A673 (cell line): ENCODE data around the gene XRCC1.

ENCODE experiments used
- EZH2 ChIP-seq: fragments of 200-600 bp; sonication (generic); IDR thresholded peaks from 2 replicates; pipeline ENCODE4 v1.6.1; 2017; ENCODE audit warnings: borderline replicate concordance, low read depth, mild to moderate bottlenecking, mixed read lengths, antibody characterized with exemption, low read length; ENCODE audit not compliant: poor library complexity, severe bottlenecking
- TF ChIP-seq, protein P1 (sequence below): fragments of 300-800, 200-600 bp; sonication (generic); conservative IDR thresholded peaks from 2 replicates; pipeline ENCODE4 v1.5.1; 2017; ENCODE audit warnings: low read depth, mild to moderate bottlenecking, antibody characterized with exemption, low read length, moderate library complexity, mixed read lengths

DNA sequence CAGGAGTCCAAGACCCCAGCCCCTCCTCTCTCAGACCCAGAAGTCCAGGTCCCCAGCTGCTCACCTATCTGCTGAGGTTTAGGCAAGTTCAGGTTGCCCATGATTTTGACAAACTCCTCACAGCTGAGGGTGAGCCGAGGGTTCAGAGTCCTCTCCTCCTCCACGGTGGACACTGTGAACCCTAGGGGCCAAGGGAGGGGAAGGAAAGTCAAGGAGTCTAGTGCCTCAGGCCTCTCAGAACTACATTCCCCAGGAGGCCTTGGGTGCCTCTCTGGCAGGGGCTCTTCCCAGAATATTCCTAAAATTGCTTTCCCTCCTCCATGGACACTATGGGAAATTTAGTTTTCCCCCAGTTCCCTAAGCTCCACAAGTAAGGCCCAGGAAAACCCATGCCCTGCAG lies 67.4 kb downstream of the XRCC1 start:
- TF ChIP-seq, protein P1, sequence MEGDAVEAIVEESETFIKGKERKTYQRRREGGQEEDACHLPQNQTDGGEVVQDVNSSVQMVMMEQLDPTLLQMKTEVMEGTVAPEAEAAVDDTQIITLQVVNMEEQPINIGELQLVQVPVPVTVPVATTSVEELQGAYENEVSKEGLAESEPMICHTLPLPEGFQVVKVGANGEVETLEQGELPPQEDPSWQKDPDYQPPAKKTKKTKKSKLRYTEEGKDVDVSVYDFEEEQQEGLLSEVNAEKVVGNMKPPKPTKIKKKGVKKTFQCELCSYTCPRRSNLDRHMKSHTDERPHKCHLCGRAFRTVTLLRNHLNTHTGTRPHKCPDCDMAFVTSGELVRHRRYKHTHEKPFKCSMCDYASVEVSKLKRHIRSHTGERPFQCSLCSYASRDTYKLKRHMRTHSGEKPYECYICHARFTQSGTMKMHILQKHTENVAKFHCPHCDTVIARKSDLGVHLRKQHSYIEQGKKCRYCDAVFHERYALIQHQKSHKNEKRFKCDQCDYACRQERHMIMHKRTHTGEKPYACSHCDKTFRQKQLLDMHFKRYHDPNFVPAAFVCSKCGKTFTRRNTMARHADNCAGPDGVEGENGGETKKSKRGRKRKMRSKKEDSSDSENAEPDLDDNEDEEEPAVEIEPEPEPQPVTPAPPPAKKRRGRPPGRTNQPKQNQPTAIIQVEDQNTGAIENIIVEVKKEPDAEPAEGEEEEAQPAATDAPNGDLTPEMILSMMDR: no peak
- no peak for TF ChIP-seq EZH2
